GM13976 (cell line): Measurements from ENCODE around the gene LAMTOR4.
A peak's percentile ranks its signal among the peaks of the same experiment; 100 is the strongest.

Experiments
- DNase-seq: peaks from one replicate; pipeline ENCODE4 v3.0.0; 2012; ENCODE audit warnings: low spot score
- in situ Hi-C: fragments of 300-500 bp; cut with MboI; formaldehyde crosslinking; loops from one replicate; pipeline ENCODE4 v1.12.0; 2022; ENCODE audit warnings: low sequenced_read_pairs, mixed read lengths, inconsistent platforms; ENCODE audit not compliant: unreplicated experiment
- TF ChIP-seq, protein P1 (sequence below): IDR thresholded peaks from 2 replicates; pipeline ENCODE4 v1.5.1; 2012; ENCODE audit warnings: borderline replicate concordance, mild to moderate bottlenecking; ENCODE audit not compliant: insufficient read depth; ENCODE audit errors: extremely low read depth, missing control alignments, control extremely low read depth

LAMTOR4 gene

DNA sequence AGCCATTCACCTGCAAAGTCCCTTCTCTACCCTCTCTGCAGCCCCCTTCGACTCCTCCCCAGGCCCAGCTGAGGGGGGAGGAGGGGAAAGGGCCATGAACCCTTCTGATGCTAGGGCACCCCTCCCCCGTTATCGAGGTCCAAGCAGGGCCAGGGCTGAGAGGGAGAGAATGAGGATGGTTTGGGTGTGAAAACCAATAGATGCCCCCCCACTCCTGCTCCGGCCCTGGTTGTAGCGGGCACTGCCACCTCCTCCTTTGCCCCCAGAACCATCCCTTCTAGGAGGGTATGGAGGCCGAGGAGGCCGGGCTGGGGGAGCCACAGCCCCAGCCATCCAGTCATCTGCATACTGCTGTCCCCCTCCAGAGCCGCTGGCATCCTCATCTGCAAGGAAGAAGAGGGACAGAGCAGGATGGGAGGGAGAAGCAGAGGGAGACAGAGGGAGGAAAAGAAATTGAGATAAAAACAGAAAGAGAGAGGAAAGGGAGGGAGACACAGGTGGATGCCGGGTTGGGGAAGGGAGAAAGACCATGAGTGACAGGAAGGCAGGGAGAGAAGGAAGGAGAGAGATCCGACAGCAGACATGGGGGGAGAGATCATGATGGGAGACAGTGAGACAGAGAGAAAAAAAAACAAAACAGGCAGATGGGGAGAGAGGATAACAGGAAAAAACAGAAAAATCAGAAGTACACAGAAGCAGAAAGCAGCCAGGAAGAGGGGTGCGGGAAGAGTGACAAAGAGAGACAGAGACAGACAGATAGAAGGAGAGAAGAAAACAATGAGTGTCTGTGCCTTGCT is 21.6 kb downstream of the LAMTOR4 start:
- DNase-seq, result no peak
- in situ Hi-C loops, result no loop called here
- TF ChIP-seq, protein P1, sequence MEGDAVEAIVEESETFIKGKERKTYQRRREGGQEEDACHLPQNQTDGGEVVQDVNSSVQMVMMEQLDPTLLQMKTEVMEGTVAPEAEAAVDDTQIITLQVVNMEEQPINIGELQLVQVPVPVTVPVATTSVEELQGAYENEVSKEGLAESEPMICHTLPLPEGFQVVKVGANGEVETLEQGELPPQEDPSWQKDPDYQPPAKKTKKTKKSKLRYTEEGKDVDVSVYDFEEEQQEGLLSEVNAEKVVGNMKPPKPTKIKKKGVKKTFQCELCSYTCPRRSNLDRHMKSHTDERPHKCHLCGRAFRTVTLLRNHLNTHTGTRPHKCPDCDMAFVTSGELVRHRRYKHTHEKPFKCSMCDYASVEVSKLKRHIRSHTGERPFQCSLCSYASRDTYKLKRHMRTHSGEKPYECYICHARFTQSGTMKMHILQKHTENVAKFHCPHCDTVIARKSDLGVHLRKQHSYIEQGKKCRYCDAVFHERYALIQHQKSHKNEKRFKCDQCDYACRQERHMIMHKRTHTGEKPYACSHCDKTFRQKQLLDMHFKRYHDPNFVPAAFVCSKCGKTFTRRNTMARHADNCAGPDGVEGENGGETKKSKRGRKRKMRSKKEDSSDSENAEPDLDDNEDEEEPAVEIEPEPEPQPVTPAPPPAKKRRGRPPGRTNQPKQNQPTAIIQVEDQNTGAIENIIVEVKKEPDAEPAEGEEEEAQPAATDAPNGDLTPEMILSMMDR, result no peak

DNA sequence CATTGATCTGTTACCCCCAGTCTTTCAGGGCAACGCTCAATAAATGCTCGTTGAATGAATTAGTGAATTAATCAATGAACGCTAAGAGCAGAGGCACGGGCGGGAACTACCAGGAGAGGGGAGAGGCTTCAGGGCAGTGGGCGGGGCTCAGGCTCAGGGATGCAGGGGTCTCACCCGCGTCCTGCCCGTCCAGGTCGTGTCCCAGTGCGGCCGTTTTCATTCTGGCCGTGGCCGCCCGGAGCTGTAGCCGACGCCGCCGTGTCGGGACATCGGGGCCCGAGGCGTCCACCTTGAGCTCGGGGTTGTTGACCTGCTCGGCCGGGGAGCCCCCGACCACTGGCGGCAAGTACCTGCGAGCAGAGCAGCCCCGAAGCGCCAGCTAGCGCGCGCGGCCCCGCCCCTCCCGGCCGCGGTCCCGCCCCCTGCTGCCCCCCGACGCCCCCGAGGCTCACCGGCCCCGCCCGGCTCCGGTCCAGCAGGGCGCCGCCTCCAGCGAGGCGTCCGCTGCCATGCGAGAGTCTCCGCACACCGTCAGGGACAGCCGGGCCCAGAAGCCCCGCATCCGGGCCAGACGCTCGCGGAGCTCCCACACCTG is 22.5 kb downstream of the LAMTOR4 start:
- in situ Hi-C loops, result no loop called here
- DNase-seq, result peak; percentile 68
- TF ChIP-seq, protein P1, result no peak

DNA sequence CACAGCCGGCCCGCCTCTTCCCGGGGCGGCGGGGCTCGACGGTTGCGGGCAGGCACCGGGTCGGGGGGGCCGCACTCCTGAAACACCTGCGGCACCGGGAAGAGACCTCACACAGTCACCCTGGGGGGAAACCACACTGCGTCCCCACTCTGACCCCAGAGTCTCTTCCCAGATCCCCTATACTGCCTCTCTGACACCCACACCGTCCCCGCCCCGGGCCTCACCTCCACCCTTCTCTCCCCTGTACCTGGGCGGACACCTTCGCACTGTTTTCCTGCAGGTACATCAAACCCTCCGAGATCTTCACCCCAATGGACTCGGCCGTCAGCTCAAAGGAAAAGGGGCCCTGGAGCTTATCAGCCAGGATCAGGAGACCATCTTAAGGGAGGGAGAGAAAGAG is 23.1 kb downstream of the LAMTOR4 start:
- TF ChIP-seq, protein P1, result no peak
- DNase-seq, result no peak
- in situ Hi-C loops, result no loop called here

DNA sequence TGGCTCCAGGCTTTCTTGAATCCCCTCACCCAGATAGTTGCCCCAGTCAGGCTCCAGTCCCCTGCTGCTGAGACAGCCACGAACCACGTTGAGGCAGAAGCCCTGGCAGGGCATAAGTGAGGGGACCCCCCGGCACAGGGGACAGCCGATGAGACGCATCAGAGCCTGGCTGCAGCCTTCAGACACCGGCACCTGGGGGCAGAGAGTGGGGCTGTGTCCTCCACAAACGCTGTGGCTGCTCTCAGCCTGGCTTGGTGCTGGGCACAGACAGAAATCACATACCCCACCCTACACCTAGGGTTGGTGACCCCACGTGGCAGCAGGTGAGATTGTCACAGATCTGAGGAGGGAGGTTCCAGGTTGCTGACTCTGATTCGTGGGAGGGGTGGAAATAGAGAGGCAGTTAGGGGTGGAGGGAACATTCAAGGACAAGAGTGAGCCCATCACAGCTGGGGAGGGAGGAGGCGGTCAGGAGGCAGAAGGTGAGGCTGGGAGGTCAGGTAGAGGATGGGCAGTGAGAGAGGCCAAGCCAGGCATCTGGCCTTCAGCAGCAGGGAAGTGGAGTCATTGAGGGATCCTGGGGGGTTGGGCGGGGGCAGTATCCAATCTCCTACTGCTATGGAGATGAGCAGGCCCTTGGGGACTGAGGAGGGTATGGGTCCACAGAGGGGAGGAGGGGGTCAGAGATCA is 25.2 kb downstream of the LAMTOR4 start:
- in situ Hi-C loops, result no loop called here
- DNase-seq, result peak; percentile 18
- TF ChIP-seq, protein P1, result no peak

DNA sequence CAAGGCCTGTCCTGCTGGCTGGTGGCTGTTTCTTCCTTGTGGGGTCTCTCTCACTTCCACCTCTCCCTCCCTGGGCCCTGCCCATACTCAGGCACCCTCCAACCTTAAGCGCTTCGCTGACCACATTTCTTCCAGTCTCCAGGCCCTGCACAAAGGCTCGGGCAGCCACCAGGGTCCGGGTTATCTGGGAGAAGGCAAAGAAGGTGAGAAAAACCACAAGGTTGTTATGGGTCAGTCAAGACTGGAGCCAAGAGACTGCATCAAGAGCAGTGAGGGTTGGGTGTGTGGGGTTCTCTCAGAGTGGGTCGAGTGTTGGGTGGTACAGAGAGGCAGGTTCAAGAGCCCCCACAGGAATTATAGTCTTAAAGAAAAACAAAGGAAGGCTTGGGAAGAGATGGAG is 25.9 kb downstream of the LAMTOR4 start:
- in situ Hi-C loops, result no loop called here
- DNase-seq, result no peak
- TF ChIP-seq, protein P1, result no peak

DNA sequence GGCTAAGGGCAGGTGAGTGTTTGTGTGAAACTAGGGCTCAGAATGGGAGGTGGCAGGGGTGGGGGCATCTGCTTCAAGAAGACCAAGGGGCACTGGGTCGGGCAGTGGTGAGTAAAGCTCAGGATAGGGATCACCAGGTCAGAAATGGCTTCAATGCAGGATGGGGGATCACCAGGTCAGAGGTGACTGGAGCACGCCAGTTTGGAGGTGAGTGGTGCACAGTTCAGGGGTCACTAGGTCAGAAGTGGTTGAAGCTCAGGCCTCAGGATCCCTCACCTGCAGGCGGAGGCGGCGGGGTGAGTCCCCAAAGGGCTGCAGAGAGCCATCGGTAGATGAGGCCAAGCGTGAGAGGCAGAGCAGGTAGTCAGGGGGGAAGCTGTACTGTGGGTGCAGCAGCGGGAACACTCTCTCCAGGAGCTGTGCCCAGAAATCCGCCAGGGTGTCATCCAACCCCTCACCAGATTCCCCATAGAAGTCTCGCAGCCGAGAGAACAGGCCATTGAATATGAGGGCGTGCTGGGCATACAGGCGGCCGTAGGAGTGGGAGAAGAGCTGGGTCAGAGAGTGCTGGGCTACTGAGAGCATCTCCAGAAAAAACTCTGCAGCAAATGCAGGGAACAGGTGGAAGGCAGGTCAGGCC is 26.7 kb downstream of the LAMTOR4 start:
- in situ Hi-C loops, result no loop called here
- TF ChIP-seq, protein P1, result no peak
- DNase-seq, result no peak
